SK-N-SH treated with all-trans-retinoic acid at 6 μM for 48 hours (cell line): ENCODE data around the gene NOTCH2.

Source experiments
- ATAC-seq: fragments of 200-7000 bp; cut with Tn5 transposase; 3 replicates; pipeline ENCODE4 v1.9.1; 2020; ENCODE audit warnings: mild to moderate bottlenecking, moderate library complexity
- ARNTL ChIP-seq: fragments of 450-650 bp; formaldehyde crosslinking; IDR thresholded peaks from 2 replicates; pipeline ENCODE4 v1.5.0; 2020; ENCODE audit warnings: low read depth, mild to moderate bottlenecking, moderate library complexity, borderline replicate concordance
- CSDC2 ChIP-seq: fragments of 250-450 bp; sonication (Bioruptor Pico); IDR thresholded peaks from 2 replicates; pipeline ENCODE4 v1.5.0; 2020; ENCODE audit warnings: mild to moderate bottlenecking, moderate library complexity
- ESRRG ChIP-seq: fragments of 250-450 bp; sonication (Bioruptor Pico); IDR thresholded peaks from 2 replicates; pipeline ENCODE4 v1.6.1; 2021; ENCODE audit warnings: mild to moderate bottlenecking
- GLIS3 ChIP-seq: fragments of 250-450 bp; sonication (Bioruptor Pico); IDR thresholded peaks from 2 replicates; pipeline ENCODE4 v1.5.0; 2020; ENCODE audit warnings: mild to moderate bottlenecking, moderate library complexity
- ISL1 ChIP-seq: fragments of 250-450 bp; sonication (Bioruptor Pico); IDR thresholded peaks from 2 replicates; pipeline ENCODE4 v2.1.2; 2022; ENCODE audit warnings: mild to moderate bottlenecking, moderate library complexity
- OSR1 ChIP-seq: fragments of 250-450 bp; sonication (Bioruptor Pico); IDR thresholded peaks from 2 replicates; pipeline ENCODE4 v1.8.0; 2022; ENCODE audit warnings: moderate library complexity, mild to moderate bottlenecking, inconsistent platforms
- PPARA ChIP-seq: fragments of 250-450 bp; sonication (Bioruptor Pico); IDR thresholded peaks from 2 replicates; pipeline ENCODE4 v1.5.0; 2020; ENCODE audit warnings: mild to moderate bottlenecking, borderline replicate concordance
- RARB ChIP-seq: fragments of 250-450 bp; sonication (Bioruptor Pico); IDR thresholded peaks from 2 replicates; pipeline ENCODE4 v1.8.0; 2021; ENCODE audit warnings: mild to moderate bottlenecking, moderate library complexity
- SNAI2 ChIP-seq: fragments of 250-450 bp; sonication (Bioruptor Pico); IDR thresholded peaks from 2 replicates; pipeline ENCODE4 v1.5.0; 2020; ENCODE audit warnings: mild to moderate bottlenecking, moderate library complexity
- TOX ChIP-seq: fragments of 250-450 bp; sonication (Bioruptor Pico); IDR thresholded peaks from 2 replicates; pipeline ENCODE4 v1.8.0; 2021; ENCODE audit warnings: mild to moderate bottlenecking, moderate library complexity, borderline replicate concordance
- ZC3H10 ChIP-seq: fragments of 250-450 bp; sonication (Bioruptor Pico); IDR thresholded peaks from 2 replicates; pipeline ENCODE4 v1.5.1; 2021; ENCODE audit warnings: mild to moderate bottlenecking, moderate library complexity
- ZFP3 ChIP-seq: fragments of 250-450 bp; sonication (Bioruptor Pico); IDR thresholded peaks from 2 replicates; pipeline ENCODE4 v1.5.0; 2020; ENCODE audit warnings: mild to moderate bottlenecking, moderate library complexity
- ZFP30 ChIP-seq: fragments of 450-650 bp; formaldehyde crosslinking; IDR thresholded peaks from 2 replicates; pipeline ENCODE4 v1.5.0; 2022; ENCODE audit warnings: mild to moderate bottlenecking, moderate library complexity
- ZNF565 ChIP-seq: fragments of 450-650 bp; formaldehyde crosslinking; conservative IDR thresholded peaks from 2 replicates; pipeline ENCODE4 v1.5.0; 2020; ENCODE audit warnings: low read depth, mild to moderate bottlenecking, moderate library complexity
- ZNF70 ChIP-seq: fragments of 450-650 bp; formaldehyde crosslinking; IDR thresholded peaks from 2 replicates; pipeline ENCODE4 v1.5.0; 2020; ENCODE audit warnings: mild to moderate bottlenecking, moderate library complexity
- ZNF8 ChIP-seq: fragments of 450-650 bp; formaldehyde crosslinking; IDR thresholded peaks from 2 replicates; pipeline ENCODE4 v1.5.0; 2020; ENCODE audit warnings: mild to moderate bottlenecking, moderate library complexity
- TF ChIP-seq, protein P1 (sequence below): fragments of 250-450 bp; sonication (Bioruptor Pico); IDR thresholded peaks from 2 replicates; pipeline ENCODE4 v1.8.0; 2021; ENCODE audit warnings: low read depth, mild to moderate bottlenecking, moderate library complexity, borderline replicate concordance
- TF ChIP-seq, protein P2 (sequence below): fragments of 250-450 bp; sonication (Bioruptor Pico); IDR thresholded peaks from 2 replicates; pipeline ENCODE4 v1.5.0; 2020; ENCODE audit warnings: mild to moderate bottlenecking, moderate library complexity
- TF ChIP-seq, protein P3 (sequence below): fragments of 250-450 bp; sonication (Bioruptor Pico); IDR thresholded peaks from 2 replicates; pipeline ENCODE4 v1.8.0; 2020; ENCODE audit warnings: mild to moderate bottlenecking, moderate library complexity, borderline replicate concordance
- TF ChIP-seq, protein P4 (sequence below): fragments of 250-450 bp; sonication (Bioruptor Pico); IDR thresholded peaks from 2 replicates; pipeline ENCODE4 v1.5.1; 2020; ENCODE audit warnings: low read depth, mild to moderate bottlenecking, moderate library complexity
- TF ChIP-seq, protein P5 (sequence below): fragments of 250-450 bp; sonication (Bioruptor Pico); IDR thresholded peaks from 2 replicates; pipeline ENCODE4 v1.5.1; 2021; ENCODE audit warnings: mild to moderate bottlenecking, moderate library complexity

NOTCH2 gene

DNA sequence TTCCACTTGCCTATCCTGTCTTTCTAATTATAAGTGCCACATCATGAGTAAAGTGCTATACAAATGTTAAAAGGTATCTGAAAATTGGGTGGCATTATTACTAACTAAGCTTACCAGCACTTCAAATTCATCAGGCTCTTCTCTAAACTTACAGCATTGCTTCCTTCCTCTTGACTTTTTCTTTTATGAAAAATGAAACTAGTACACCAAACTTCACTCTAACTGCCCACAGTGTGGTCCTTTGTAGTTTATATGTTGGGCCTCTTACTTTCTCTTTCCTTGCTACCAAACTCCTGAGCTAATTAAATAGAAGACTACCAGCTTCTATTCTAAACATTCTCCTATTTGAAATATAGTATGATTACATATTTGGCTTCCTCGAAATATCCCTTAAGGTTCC, 81.8 kb downstream of the NOTCH2 start:
- ATAC-seq = peak; percentile 20
- TF ChIP-seq ZFP30 (CRISPR knock-in tag) (no peak), ISL1 (no peak), ARNTL (no peak), ZFP3 (CRISPR knock-in tag) (no peak), SNAI2 (CRISPR knock-in tag) (no peak), CSDC2 (no peak), ZNF565 (CRISPR knock-in tag) (no peak), ZNF70 (CRISPR knock-in tag) (no peak), RARB (CRISPR knock-in tag) (no peak), ESRRG (no peak), TOX (CRISPR knock-in tag) (no peak), PPARA (CRISPR knock-in tag) (no peak), OSR1 (no peak), GLIS3 (no peak)
- TF ChIP-seq, protein P1, sequence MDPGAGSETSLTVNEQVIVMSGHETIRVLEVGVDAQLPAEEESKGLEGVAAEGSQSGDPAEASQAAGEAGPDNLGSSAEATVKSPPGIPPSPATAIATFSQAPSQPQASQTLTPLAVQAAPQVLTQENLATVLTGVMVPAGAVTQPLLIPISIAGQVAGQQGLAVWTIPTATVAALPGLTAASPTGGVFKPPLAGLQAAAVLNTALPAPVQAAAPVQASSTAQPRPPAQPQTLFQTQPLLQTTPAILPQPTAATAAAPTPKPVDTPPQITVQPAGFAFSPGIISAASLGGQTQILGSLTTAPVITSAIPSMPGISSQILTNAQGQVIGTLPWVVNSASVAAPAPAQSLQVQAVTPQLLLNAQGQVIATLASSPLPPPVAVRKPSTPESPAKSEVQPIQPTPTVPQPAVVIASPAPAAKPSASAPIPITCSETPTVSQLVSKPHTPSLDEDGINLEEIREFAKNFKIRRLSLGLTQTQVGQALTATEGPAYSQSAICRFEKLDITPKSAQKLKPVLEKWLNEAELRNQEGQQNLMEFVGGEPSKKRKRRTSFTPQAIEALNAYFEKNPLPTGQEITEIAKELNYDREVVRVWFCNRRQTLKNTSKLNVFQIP = no peak
- TF ChIP-seq, protein P2, sequence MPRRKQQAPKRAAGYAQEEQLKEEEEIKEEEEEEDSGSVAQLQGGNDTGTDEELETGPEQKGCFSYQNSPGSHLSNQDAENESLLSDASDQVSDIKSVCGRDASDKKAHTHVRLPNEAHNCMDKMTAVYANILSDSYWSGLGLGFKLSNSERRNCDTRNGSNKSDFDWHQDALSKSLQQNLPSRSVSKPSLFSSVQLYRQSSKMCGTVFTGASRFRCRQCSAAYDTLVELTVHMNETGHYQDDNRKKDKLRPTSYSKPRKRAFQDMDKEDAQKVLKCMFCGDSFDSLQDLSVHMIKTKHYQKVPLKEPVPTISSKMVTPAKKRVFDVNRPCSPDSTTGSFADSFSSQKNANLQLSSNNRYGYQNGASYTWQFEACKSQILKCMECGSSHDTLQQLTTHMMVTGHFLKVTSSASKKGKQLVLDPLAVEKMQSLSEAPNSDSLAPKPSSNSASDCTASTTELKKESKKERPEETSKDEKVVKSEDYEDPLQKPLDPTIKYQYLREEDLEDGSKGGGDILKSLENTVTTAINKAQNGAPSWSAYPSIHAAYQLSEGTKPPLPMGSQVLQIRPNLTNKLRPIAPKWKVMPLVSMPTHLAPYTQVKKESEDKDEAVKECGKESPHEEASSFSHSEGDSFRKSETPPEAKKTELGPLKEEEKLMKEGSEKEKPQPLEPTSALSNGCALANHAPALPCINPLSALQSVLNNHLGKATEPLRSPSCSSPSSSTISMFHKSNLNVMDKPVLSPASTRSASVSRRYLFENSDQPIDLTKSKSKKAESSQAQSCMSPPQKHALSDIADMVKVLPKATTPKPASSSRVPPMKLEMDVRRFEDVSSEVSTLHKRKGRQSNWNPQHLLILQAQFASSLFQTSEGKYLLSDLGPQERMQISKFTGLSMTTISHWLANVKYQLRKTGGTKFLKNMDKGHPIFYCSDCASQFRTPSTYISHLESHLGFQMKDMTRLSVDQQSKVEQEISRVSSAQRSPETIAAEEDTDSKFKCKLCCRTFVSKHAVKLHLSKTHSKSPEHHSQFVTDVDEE (CRISPR knock-in tag) = no peak
- TF ChIP-seq, protein P3, sequence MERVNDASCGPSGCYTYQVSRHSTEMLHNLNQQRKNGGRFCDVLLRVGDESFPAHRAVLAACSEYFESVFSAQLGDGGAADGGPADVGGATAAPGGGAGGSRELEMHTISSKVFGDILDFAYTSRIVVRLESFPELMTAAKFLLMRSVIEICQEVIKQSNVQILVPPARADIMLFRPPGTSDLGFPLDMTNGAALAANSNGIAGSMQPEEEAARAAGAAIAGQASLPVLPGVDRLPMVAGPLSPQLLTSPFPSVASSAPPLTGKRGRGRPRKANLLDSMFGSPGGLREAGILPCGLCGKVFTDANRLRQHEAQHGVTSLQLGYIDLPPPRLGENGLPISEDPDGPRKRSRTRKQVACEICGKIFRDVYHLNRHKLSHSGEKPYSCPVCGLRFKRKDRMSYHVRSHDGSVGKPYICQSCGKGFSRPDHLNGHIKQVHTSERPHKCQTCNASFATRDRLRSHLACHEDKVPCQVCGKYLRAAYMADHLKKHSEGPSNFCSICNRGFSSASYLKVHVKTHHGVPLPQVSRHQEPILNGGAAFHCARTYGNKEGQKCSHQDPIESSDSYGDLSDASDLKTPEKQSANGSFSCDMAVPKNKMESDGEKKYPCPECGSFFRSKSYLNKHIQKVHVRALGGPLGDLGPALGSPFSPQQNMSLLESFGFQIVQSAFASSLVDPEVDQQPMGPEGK (CRISPR knock-in tag) = no peak
- TF ChIP-seq, protein P4, sequence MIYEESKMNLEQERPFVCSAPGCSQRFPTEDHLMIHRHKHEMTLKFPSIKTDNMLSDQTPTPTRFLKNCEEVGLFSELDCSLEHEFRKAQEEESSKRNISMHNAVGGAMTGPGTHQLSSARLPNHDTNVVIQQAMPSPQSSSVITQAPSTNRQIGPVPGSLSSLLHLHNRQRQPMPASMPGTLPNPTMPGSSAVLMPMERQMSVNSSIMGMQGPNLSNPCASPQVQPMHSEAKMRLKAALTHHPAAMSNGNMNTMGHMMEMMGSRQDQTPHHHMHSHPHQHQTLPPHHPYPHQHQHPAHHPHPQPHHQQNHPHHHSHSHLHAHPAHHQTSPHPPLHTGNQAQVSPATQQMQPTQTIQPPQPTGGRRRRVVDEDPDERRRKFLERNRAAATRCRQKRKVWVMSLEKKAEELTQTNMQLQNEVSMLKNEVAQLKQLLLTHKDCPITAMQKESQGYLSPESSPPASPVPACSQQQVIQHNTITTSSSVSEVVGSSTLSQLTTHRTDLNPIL (CRISPR knock-in tag) = no peak
- TF ChIP-seq, protein P5, sequence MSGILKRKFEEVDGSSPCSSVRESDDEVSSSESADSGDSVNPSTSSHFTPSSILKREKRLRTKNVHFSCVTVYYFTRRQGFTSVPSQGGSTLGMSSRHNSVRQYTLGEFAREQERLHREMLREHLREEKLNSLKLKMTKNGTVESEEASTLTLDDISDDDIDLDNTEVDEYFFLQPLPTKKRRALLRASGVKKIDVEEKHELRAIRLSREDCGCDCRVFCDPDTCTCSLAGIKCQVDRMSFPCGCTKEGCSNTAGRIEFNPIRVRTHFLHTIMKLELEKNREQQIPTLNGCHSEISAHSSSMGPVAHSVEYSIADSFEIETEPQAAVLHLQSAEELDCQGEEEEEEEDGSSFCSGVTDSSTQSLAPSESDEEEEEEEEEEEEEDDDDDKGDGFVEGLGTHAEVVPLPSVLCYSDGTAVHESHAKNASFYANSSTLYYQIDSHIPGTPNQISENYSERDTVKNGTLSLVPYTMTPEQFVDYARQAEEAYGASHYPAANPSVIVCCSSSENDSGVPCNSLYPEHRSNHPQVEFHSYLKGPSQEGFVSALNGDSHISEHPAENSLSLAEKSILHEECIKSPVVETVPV = no peak

DNA sequence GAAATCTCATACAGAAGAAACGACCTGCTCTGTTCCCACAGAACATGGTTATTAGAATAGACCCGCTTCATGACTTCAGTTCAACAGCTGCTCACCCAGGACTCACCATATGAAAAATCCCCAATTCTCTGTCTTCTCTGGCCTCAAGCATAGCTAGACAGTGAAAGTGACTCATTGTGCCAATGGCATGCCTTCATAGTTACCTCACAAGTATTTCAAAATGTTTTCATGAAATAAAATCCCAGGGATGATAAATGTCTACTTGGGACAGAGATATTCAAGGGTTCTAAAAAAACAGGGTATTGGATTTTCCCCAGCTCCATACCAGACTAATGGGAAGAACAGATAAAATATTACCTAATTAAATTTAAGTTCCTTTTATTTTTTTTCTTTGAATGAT, 82.3 kb downstream of the NOTCH2 start:
- TF ChIP-seq, protein P1 = peak; percentile 39; the same call in 1 of the 2 replicates
- TF ChIP-seq, protein P4 (CRISPR knock-in tag) = peak; percentile 85
- TF ChIP-seq ZFP30 (CRISPR knock-in tag) (no peak), ZC3H10 (CRISPR knock-in tag) (peak; percentile 26; the same call in 1 of the 2 replicates), ZNF8 (CRISPR knock-in tag) (no peak), SNAI2 (CRISPR knock-in tag) (no peak), ZNF70 (CRISPR knock-in tag) (no peak), ISL1 (peak; percentile 96)
- TF ChIP-seq, protein P3 (CRISPR knock-in tag) = peak; percentile 38; the same call in 1 of the 2 replicates
- ATAC-seq = peak; percentile 95
